HG02642 (cell line): ENCODE results near the gene HDAC4.
A peak's percentile ranks its signal among the peaks of the same experiment; 100 is the strongest.

Experiments used
- ATAC-seq: cut with Tn5 transposase; IDR thresholded peaks from one replicate; pipeline ENCODE4 v1.9.1; 2021; ENCODE audit warnings: mild to moderate bottlenecking; ENCODE audit not compliant: unreplicated experiment, poor library complexity

Gene HDAC4

DNA sequence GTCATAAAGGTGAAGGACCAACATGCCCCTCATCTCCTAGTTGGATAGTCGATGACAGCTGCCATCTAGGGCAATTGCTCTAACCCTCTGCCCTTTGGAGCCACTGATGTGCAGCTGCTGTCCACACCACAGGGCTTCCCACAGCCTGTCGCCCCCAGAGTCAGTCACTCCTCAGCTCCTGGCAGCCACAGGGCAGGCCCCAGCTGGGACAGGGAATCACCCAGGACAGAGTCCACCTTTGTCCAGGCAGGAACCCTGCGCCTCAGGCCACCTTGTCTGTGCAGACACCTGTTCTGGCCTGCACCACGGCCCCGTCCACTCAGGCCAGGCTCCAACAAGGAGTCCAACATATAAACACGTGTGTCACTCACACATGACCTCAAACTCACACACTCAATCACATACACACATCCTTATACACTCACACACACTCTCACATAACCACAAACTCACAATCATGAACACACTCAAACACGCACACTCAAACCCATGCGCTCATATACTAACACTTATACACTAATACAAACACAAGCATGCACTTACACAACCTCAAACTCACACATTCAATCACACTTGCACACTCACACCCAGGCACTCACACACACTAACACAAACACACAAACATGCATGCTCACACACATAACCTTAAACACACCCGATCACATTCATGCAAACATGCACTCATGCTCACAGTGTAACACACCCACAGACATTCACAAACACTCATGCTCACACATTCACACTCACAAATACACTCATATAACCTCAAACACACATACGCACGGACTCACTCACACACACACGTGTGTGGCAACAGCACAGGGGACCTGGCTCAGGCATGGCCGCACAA, 29.7 kb downstream of the HDAC4 start:
- no peak for ATAC-seq

DNA sequence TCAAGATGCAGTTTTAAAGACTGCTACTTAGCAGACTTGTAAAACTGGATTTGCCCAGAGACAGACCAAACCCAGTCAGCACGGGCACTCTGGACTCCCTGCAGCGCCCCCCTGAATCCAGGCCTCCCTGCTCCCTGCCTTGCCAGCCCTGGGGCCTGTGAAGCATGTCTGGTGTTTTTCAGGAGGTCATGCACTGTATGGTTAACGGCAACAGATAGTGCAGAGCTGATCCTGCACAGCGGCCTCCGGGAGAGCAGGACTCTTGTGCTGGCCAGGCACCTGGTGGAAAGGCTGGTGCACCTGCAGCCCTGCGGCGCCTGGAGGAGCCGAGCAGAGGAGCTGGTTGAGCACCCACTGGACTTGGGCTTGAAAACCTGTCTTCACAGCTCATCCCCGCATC, 30.4 kb downstream of the HDAC4 start:
- ATAC-seq, result no peak

DNA sequence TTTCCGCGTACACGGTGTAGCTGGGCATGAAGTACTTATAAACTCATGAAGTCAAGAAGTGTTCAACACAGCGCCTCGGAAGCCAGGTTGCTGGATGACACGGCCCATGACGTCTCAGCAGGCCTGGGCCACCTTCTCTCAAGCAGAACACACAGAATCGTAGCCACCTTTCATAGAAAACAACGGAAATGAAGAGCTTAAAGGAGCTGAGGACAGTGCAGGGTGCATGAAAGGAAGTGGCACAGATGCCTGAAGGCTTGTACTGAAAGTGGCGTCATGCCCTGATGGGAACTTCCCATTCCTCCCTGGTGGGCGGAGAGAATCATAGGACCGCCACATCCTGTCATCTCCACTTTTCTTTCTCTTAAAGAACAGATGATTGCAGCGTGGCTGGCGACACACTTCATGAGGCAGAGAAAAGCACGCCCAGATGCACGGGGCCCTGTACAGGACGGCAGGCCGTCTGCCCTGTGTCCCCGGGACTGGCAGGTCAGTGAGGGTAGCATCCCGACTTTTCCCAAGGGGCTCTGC, 31.1 kb downstream of the HDAC4 start:
- ATAC-seq, result peak; percentile 77

DNA sequence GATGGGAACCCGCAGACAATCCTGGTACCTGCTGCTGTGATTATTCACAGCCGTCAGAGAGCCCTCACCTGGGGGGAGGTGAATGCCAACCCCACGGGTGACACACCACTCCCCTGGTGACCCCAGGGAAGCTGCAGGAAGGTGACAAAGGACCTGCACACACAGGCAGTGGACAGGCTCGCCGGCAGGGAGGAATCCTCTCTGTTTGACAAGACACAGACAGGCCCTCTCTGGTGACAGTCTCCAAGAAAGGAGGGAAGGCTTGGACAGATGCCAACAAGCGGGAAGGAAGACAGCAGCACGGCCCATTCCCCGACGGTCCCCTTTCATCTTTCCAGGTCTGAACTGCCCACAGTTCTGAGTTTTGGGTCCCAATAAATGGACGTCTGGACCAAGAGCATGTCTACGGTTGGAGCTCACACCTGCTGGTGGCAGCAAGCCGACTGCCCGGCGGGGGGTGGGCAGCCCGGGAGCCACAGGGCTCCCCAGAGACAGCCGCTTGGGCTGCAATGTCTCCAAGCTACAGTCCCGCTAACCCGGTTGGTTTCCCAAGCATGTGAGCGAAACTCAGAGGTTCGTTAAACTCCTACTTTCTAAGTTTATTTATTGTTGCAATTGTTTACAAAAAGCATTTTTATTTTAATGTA, 31.8 kb downstream of the HDAC4 start:
- ATAC-seq, result no peak

DNA sequence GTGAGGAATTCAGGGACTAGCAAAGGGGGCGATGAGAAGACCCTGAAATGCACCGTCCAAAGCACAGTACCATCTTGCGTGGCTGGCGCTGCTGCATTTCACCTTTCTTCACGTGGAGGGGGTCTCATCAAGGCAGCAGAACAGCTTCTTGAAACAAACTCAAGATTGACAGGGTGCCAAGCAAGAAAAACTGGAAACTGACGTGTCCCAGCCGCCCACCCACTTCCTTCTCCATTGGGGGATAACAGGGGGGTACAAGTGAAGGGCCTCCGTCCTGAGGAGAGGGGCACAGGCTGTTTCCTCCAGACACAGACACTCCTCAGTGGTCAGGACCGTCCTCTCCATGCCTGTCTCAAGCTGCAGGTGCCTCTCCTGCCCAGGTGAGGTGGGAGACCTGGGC, 32.5 kb downstream of the HDAC4 start:
- ATAC-seq, result no peak

DNA sequence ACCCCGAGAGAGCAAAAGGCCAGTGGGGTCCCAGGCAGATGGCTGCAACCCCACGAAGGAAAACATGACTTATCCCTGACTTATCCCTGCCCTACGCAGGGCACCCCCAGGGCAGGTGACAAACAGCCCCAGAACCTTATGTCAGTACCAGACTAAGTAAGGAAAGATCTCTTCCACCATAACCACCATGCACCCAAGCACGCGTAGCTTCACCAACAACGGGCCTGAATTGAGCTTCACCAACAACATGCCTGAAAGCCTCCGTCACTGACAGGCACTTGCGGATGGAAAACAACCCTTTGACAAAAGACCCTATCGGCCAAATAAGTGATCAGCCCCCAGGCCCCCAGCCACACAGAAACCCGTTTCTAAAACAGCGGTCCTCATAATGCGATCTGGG, 34.1 kb downstream of the HDAC4 start:
- ATAC-seq, result no peak

DNA sequence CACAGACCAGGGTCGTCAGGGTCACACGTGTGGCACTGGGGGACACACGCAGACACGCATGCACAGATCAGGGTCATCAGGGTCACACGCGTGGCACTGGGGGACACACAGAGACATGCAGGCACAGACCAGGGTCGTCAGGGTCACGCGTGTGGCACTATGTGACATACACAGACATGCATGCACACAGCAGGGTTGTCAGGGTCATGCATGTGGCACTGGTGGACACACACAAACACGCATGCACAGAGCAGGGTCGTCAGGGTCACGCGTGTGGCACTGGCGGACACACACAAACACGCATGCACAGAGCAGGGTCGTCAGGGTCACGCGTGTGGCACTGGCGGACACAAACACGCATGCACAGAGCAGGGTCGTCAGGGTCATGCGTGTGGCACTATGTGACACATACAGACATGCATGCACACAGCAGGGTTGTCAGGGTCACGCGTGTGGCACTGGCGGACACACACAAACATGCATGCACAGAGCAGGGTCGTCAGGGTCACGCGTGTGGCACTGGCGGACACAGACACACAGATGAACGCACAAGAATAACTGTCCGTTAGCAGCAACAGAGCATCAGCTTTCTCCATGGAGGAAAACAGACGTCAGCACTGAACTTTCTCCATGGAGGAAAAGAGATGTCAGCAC, 34.9 kb downstream of the HDAC4 start:
- ATAC-seq, result no peak

DNA sequence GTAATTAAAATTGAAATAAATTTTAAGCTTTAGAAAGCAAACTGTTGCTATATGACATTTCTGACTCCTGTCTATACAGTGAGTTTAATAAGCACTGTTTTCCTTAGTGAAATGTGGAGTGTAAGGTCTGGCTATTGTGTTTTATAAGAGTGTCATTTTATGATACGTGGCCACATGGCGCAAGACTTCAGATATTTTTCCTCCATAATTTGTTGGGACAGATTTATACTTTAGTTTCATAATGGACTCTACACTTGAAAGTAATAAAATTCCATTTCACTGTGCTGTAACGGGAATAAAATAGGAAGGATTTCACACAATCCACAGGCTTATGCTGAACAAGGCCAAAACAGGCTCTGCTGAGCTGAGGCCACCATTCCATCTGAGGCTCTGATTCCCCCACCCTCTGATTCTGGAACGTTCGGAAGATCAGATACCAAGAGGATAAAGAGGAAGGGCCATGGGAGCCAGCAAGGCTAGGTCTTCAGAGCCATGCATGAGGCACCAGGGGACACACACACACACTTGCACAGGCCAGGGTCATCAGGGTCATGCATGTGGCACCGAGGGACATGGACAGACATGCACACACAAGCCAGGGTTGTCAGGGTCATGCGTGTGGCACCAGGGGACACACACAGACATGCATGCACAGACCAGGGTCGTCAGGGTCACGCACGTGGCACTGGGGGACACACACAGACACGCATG, 35.6 kb downstream of the HDAC4 start:
- ATAC-seq, result no peak

DNA sequence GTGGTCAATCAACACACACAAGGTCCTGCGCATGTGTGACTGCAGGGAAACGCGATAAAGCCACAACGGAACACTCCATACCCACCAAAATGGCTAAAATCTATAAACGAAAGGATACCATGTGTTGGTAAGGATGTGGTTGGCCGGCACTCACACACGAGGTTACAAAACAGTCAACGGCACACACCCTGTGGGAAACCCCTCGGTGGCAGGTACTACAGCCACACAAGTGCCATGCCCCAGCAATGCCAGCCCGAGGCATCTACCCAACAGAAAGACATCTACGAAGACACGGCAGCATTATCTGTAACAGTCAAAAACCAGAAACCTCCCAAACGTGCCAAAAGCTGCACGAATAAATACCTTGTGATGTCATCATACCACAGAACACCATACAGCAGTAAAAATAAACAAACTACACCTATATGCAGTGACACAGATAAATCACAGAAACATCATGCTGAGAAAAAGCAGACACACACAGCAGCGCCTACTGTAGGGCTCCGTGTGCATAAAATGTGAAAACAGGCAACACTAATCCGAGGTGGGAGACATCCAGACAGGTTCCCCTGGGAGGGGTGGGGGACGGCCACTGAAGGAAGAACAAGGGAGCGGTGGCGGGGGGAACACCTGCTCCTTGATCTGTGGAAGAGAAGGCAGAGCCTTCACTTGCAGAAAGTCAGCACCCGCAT, 36.7 kb downstream of the HDAC4 start:
- no peak for ATAC-seq

DNA sequence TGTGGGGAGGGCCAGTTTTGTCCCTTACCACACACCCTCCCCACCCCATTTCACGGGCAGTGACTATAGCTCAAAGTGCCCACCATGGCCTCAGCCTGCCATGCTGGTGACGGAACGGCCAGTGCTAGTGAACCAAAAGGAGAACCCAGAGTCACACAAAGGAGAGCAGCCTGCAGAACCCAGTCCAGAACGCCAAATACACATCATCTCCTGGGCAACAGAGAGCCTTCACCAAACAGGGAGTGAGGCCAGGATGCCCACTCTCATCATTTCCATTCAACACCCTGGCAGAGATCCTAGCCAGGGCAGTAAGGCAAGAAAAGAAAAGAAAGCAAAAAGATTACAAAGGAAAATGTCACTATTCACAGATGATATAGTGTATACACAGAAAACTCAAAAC, 38.3 kb downstream of the HDAC4 start:
- ATAC-seq, result no peak

DNA sequence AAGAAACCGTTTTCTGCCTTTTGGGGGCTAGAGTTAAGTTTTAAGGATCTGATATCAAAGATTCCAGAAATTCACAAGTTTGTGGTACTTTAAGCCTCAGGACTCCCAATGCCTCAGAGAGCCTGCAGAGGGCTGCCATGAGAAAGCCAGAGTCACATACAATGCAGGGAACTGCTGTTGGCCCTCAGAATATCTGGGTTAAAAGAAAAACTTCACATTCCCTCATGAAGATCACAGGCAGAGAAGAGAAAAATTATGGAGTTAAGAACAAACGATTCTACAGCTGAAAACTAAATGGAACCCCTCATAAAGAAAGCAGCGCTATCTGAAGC, 39.5 kb downstream of the HDAC4 start:
- no peak for ATAC-seq

DNA sequence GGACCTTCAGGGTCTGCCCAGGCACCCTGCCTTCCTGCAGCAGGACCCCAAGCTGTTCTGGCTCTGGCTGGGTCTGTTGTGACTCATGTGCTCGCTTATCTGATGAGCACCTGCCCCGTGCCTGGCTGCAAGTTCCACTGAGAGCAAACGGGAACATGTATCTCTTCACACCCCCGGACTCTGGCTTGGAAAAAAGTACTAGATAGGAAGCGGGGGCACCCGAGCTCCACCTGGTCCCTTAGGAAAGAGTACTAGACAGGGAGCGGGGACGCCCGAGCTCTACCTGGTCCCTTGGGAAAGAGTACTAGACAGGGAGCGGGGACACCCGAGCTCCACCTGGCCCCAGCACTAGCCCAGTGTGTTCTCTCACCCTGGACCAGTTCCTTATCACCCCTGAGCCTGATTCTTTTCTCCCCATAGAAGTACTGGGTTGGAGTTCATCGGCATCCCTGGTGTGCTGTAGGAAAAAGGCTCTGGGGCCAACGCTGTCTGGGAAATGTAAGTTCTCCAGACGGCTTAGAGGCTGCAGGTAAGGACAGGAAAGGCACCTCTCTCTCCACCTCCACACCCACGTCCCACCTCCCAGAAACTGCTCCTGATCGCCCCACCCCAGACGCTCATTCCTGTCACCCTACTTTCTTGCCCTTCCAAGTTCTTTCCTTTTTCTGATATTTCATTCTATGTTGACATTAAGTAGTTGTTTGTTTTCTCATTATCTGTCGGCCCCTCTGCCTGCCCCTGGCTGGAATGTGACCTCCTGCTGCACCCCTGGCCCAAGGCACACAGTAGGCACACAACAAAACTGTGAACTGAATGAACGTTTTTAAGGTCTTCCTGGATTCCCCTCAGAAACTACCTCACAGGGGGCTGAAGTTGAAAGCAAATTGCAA, 40.2 kb downstream of the HDAC4 start:
- ATAC-seq, result no peak

DNA sequence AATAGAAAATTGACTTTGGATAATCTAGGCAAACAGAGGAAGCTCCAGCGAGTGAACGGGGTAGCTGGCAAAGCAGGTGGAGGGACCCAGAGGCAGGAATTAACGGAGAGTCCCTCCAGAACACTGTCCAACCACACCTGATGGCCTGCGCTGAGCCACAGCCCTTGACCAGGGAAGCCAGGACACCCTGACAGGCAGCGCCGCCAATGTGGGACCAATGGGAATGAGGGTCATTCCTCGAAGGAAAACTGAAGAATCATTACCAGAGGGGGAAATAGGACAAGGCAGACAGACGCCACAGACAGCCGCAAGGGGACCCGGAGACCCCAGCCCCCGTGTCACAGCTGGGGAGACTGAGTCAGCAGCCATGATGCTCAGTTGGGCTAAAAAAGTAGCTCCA, 40.8 kb downstream of the HDAC4 start:
- ATAC-seq, result no peak

DNA sequence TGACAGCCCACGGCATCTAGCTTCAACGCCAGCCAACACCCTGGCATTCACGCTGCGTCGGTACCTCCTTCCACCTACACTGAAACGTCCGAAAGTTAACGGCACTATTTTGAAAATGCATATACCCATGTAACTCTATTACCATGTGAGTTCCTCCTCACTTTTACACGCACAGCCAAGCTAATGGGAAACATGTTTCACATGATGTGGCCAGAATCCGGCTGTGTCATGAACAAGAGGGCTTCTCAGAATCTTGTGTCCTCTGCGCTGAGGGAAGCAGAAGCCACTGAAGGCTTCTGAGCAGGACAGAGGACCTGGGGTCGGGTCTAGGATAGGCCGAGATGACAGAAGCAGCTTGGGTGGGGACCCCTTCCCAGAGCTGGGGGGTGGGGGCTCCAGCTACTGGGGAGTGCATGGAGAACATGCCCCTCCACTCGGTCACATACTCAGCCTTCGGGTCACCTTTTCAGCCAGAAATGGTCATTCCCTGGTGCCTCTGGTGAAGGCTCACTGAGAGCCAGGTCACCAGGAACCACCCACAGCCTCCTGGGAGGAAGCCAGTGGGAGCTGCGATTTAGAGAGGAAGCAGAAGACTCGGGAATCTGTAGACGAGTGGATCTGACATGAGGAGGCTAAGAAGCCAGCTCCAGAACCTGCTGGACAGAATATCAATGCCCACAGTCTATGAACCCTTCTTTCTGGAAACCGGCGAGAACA, 41.5 kb downstream of the HDAC4 start:
- no peak for ATAC-seq

DNA sequence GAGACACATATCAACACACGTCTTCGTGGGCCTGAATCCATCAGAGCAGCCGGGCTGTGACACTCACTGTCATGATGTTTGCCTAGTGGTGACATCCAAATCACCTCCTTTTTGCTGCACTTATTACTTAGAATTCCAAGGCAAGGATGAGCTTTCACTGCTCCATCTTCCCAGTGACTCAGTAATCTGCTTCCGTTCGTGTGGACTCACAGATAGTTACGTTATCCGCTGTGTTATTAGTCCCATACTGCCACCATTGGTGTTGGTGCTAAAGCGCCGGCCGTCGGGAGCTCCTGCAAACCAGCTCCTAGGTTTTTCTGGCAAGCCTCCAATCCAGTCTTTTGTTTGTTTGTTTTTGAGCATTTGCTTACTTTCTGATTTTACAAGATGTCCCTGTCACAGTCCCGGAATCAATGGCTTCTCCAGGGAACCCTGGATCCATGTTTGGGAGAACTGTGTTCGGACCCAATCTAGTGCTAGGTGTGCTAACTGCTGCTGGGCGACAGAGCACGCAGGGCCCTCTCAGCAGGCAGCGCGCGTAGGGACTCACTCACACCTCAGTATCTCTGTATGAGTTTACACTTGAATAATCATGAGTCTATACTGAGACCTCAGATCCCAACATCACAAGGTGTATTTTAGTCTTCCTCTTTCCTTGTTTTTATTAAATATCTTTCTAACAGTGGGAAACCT, 42.6 kb downstream of the HDAC4 start:
- ATAC-seq, result no peak

DNA sequence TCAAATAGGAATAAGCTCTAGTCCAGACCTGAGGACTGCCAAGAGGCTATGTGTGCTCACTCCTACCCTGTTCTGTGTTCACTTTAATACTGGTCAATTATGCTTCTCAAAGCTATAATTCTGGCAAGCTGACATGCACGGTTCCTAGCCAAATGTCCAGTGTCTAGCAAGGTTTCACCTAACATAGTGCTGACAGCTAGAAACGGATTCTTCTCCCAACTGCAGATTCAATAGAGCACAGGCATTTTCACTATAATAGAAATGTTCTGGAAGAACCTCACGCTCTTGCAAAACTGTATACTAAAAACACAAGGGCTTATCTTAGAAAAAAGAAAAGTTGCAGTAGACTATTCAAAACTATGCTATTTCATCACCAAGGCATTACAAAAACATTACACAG, 45.1 kb downstream of the HDAC4 start:
- no peak for ATAC-seq

DNA sequence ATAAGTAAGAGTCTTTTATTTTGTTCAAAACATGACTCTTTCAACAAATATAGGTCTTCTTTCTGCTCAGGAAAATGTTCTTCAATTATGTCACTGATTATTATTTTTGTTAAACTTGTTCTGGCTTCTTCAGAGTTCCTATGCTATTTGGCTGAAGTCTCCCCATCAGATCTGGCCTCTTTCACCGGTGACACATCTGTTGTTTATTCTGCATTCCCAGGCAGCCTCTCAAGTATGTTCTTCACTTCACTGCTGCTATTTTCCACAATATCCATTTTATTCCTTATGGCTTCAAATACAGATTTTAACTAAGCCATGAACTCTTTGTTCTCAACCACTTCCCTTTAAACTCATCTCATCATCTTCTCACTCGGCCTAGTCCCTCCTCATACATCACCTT, 45.7 kb downstream of the HDAC4 start:
- ATAC-seq, result no peak

DNA sequence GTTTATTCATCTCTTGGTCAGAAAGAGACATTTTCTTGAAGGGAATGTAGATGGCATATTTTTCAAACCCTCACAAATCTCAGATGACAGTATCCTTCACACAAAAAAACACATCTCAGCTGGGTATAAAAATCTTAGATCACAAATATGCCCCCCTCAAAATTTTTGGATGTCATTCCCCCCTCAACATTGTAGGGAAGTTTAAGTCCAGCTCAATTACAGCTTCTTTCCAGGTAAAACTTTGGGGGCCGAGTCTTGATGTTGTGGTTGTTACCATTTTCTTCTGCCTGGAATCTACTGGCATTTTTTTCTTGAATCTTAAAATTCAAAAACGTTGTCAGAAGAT, 46.1 kb downstream of the HDAC4 start:
- no peak for ATAC-seq
